Hippocampal formation (tissue), 2 donors: ENCODE data around the gene HOXA13.

ENCODE experiments used
- DNase-seq, 2 donors: peaks; one replicate each; lab custom pipeline; 2025; lab: John Stamatoyannopoulos, UW

HOXA13 gene

DNA sequence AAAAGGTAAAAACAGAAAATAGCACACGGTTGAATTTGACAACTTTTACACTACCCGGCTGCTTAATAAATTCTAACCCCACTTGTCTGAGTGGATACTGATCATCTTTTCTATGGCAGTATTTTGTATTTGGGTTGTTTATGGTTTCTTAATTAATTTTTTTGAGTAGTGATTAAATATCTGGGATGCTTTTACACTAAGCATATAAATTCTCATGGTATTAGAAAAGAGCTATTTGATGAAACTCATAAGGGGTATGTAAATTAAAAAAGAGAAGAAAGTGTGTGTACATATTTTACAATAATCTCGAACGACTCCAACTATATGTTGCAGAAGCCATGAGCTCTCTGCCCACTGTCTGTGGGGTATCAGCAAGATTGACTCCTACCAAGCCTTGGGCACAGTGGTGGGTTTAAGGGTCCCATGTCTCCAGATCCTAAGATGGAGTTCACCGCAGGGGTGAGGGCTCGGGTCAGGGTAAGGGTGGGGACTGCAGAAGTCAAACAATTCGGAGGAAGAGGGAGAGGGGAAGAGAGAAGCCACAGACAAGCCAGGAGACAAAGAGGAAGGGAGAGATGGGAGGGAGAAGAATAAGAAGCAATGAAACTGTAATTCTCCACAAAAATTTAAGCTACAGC is 7.6 kb upstream of the HOXA13 start:
- no peak for DNase-seq

DNA sequence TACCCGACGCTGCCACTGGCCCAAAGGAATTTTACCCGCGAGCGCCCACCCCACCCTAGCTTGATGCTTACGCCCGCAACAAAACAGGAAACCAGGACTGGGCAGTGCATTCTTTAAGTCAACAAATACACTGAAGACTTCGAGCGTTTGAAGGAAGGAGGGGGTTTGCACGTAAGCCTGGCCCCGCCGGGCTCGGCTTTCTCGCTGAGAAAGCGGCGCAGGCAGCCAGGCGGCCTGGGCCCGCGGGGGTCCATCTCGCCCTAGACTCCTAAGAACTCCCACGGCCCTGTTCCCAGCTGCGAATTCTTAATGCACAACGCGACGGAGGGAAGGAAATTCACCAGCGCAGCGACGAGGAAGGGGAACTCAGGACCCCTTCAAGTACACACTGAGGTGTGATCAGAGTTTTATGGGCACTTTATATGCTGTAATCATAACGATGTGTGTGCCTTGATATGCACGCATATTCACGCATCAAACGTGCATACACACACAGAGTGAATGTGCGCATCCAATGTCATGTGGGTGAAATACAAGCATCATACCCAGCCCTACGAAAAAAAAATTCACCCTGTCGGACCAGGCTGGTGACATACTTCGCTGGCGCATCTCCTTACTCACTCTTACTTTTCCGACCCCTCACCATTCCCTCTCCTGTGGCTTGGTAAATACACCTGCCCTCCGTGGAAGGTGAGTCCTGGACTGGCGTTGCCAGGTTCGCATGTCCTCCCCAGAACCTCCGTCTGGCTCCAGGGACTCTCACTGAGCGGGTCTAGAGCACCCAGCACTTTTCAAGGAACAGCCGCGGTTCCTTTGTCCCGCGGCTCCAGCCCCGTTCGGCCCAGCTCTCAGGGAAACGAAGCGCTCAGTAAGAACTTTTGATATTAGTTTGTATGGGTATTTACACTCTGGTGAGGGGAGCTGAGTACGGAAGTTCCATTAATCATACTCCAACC is 5.7 kb upstream of the HOXA13 start:
- no peak for DNase-seq

DNA sequence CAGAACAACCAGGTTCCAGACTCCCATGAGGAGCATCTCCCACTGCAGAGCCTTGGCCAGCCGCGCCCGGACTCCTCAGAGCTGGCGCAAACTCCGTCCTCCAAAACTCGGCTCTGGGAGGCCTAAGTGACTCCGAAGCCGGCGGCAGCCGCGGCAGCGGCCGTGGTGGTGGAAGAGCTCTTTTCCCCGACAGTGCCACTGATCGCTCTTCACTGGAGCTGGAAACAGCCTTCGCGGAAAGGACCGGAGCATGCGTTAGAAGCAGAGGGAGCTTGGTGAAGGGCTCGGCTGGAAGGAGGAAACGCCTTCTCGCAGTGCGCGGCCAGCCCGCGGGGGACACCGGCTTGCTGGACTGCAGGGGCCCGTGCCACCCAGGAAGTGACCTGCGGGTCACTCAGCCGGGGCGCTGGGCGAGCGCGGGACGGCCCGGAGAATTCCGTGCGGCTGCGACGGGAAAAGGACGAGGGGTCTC is 5.0 kb upstream of the HOXA13 start:
- no peak for DNase-seq

- no peak for DNase-seq
These were observed 4.2 kb upstream of the HOXA13 start for GRCh38 chr7:27203964-27204594.

DNA sequence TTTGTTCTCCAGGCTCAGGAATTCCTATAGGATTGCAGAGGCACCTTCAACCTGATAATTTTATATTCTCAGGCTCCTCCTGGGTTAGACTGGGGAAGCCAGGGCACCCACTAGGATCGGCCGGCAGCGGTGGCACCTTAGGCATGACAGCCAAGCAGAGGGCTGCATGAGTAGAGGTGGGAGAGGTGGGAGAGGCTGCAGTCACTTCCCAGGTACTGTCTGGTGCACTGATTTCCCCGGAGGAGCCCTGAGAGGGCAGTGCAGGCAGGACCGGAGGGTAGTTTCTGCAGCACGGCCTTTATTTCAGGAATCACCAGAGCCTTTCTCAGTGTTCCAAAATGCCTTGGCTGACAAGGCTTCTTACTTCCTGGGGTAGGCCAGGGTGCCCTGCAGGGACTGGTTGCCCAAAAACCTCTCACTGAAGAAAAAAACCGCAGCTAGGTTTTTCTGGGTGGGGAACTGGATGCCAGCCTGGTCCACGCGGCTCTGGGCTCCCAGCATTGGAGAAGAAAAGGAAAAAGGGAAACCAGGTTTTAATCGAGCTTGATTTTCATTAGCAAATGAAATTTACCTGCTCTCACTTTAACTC is 3.6 kb upstream of the HOXA13 start:
- no peak for DNase-seq

GRCh38 chr7:27202862-27203134 is 2.9 kb upstream of the HOXA13 start:
- DNase-seq, result no peak

DNA sequence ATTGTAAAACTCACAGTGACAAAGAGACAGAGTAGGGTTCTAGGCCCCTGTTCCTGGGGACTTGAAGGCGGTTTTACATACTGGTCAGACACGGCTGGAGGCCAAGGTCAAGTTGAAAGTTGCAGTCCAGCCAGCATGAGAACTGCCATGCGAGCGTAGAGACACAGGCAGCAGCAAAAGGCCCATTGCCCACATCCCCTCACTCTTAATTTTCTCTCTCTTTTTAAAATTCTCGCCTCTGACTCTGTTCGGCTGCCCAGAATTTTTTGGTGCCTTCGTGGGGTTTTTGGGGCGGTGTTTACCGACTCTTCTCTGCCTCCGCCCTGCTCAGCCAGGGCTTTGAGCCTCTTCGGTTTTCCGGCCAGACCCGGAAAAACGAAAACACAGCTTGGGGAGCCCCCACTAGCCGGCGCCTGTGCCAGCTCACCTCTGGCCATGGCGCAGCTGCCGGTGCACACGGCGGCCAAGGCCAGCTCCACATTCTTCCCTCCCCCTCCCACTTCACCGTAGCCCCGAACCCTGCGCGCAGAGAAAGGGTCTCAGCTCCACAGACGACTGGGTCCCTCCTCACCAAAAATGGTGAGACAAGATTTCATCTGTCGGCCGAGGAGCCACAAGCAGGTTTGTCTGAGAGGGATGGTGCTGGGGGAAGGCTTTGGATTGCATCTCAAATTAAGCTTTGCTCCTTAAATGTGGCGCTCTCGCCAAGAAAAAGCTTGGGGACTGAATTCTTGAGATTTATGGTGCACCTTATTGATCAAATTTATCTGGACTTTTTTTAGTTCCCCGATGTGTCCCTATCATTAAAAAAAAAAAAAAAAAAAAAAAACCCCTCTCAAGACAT is 2.3 kb upstream of the HOXA13 start:
- no peak for DNase-seq

DNA sequence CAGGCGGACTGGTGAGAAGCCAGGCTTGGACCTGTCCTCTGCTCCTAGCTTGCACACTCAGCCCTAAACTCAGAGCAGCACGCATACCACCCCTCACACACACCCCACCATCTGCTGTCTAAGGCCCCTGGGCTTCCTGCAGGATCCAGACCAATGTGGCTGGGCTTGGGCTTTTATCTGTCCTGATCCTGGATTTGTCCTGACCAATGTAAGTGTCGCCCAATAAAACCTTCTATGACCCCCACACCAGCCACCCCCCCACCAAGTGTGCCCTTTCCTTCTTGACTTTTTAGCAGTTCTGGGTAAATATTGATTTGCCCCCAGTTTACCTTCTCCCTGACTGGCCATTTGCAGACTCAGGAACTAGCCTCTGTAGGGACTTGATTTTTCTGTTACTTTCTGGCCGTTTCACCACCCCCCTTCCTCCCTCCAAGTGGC is 1.7 kb upstream of the HOXA13 start:
- no peak for DNase-seq

GRCh38 chr7:27200761-27201579 is 1.1 kb upstream of the HOXA13 start:
- DNase-seq, result no peak

DNA sequence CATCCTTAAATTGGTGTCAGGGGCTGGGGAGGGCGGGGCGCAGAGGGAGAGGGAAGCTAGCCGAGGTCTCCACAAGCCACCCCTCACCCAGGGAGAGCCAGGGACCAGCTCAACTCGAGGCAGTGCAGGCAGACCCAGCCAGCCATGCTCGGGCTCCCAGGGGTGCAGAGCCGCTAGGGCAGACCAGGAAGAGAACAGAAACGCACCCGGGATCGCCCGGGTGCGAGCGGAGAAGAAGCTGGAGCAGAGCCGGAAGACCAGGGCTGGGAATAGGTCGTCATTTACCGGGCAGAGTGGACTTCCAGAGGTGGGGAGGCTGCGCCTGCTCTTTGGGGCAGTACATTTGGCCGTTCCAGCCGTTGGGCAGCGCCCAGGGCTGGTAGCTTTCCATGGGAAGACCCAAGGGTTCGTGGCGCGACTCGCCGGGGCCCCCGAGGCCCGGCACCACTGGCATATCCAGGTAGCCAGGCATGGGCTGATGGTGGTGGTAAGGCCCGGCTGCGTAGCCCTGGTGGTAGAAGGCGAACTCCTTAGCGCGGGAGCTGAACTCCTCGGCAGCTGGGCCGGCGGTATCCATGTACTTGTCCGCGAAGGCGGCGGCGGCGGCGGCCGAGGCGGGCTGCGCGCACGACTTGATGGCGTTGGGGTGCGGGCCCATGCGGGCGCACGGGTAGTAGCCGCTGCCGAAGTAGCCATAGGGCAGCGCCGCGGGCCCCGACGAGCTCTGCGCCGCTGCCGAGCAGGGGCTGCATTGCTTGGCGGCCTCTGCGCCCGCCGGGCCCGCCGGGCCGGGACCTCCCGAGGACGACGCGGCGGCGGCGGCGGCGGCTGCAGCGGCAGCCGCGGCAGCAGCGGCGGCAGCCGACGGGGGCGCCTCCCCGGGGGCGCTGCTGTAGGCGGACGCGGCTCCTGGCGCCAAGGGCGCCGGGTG is 755 bp downstream of the HOXA13 start:
- no peak for DNase-seq

DNA sequence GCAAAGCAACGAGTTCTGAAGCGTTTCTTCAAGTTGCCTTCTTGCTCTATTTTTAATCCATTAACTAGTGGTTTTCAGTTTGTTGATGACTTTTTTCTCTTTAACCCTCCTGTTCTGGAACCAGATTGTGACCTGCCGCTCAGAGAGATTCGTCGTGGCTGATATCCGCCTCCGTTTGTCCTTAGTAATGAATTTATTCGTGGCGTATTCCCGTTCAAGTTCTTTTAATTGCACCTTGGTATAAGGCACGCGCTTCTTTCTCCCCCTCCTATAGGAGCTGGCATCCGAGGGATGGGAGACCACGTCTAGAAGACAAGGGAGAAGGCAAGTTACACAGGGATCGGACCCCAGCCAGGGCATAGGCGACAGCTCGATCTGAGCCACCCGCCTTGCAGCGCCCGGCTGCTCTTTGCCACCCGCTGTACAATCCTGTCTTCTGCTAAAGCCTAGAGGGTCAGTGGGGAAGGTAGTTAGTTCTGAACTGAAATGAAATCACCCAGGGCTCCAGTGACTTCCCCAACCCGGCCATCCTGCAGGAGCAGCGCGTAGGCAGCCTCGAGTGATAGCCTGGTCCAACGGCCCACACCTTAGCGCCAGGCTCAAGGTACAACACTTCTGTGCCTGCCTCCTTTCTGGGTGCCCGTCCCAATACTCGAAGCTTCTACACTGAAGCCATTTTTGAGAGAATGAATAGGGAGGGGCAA is 1.6 kb downstream of the HOXA13 start:
- DNase-seq, result no peak

DNA sequence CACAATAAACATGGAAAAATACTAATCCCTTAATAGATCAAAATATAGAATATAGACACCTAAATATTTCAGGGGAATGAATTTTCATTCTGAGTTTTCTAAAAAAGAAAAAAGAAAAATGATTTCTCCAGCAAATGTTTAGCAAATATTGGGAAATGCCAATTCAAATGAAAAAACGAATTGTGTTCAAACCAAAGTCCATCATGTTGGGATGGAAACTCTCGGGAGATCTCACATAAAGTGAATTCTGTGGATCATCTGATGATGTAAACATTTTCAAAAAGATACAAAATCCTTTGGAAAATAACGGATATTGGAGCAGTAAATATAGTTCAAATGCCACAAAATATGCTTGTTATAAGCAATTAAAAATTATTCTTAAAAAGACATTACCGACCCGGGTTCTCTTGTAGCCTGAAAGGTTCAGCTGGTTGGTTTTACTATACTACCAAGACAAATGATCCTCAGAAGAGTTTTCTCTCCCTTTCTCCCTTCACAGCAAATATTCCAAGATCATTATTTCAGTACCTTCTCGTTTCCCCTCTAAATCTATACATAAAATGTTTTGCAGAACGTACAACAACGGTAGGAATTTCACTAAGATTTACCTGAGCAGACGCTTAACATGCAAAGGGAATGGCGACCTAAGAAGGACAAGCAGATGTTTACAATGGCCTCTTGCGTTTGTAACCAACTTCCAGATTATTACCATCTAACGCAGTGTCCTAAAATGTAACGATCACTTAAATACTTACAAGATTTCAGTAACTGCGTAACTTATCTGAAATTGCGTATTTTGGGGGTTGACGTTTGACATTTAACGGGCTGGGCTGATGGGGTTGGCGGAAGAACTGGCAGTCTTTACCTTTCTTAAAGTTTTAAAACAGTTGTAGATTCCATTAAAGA is 2.5 kb downstream of the HOXA13 start:
- no peak for DNase-seq

- peak in 1 of 2 donors; percentile 59 for DNase-seq
These were observed 3.6 kb downstream of the HOXA13 start for GRCh38 chr7:27196287-27196767.

- DNase-seq, result no peak
These were observed 5.1 kb downstream of the HOXA13 start for GRCh38 chr7:27194686-27195379.

- no peak for DNase-seq
These were observed 5.9 kb downstream of the HOXA13 start for GRCh38 chr7:27194002-27194352.

DNA sequence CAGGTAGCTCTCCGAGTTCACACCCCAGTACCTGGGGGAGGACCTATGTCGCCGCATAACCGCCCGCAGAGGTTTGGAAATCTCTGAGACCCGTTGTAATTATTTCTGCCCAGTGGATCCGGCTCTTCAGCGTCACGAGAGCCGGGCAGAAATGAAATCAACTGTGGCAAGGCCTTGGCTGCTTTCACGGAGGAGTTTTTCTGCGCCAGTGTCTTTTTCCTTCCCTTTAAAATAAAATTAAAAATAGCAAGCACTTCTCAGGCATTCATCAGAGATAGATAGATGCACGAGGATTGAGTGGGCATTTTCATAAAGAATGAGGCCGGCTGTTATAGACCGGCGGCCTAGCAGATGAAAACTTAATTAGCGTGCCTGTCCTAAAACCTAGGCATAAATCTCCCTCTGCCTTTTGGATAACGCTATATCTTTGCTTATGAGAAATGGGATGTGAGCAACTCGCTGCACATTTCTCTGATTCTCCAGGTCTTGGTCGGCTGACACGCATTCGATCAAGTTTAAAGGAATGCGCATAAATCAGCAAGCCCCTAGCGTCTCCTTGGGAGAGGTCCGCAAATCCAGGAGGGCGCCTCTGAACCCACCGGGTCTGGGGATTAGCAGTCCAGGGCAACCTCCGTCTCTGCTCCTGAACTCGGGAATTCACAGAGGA is 6.4 kb downstream of the HOXA13 start:
- no peak for DNase-seq
